ENCODE measurements around the gene DBF4. TPM values are rescaled to one million over a fixed set of nuclear protein-coding genes. Genes with fewer than 3 reads are reported as not detected.
"Not testable (repeated sequence)": the region's sequence is repeated elsewhere in the genome, so short reads cannot be mapped to it uniquely, and the experiment has no call there.

DBF4 gene, protein sequence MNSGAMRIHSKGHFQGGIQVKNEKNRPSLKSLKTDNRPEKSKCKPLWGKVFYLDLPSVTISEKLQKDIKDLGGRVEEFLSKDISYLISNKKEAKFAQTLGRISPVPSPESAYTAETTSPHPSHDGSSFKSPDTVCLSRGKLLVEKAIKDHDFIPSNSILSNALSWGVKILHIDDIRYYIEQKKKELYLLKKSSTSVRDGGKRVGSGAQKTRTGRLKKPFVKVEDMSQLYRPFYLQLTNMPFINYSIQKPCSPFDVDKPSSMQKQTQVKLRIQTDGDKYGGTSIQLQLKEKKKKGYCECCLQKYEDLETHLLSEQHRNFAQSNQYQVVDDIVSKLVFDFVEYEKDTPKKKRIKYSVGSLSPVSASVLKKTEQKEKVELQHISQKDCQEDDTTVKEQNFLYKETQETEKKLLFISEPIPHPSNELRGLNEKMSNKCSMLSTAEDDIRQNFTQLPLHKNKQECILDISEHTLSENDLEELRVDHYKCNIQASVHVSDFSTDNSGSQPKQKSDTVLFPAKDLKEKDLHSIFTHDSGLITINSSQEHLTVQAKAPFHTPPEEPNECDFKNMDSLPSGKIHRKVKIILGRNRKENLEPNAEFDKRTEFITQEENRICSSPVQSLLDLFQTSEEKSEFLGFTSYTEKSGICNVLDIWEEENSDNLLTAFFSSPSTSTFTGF
- polyA plus RNA-seq (ENCODE audit: insufficient read depth in 1 of 5, insufficient read length in 5 of 5, low replicate concordance in 1 of 5), result 10 to 100 TPM; 13.3 to 31.3 (median 18.3) TPM
- long read RNA-seq, donor 1, partial matches to known transcripts, result 0 of 4 reads
- long read RNA-seq, donor 1, other reads (novel, unspliced or antisense), result 0 of 4 reads
- long read RNA-seq, donor 2, partial matches to known transcripts, result 0 of 1 reads
- long read RNA-seq, donor 2, other reads (novel, unspliced or antisense), result 0 of 1 reads
- long read RNA-seq, donor 3, partial matches to known transcripts, result 0 of 2 reads
- long read RNA-seq, donor 3, other reads (novel, unspliced or antisense), result 0 of 2 reads
- long read RNA-seq, donor 4, partial matches to known transcripts, result 0 of 2 reads
- long read RNA-seq, donor 4, other reads (novel, unspliced or antisense), result 0 of 2 reads
- long read RNA-seq, donor 5, partial matches to known transcripts, result 0 of 6 reads
- long read RNA-seq, donor 5, other reads (novel, unspliced or antisense), result 0 of 6 reads
- long read RNA-seq, donor 6, transcript DBF4-201 (12 exons, 3,907 nt), result major isoform, 6 of 8 reads
- long read RNA-seq, donor 6, partial matches to known transcripts, result 0 of 8 reads
- long read RNA-seq, donor 6, other reads (novel, unspliced or antisense), result 0 of 8 reads
- long read RNA-seq, donor 7, partial matches to known transcripts, result 0 of 2 reads
- long read RNA-seq, donor 7, other reads (novel, unspliced or antisense), result 0 of 2 reads
- long read RNA-seq, donor 8, partial matches to known transcripts, result 0 of 1 reads
- long read RNA-seq, donor 8, other reads (novel, unspliced or antisense), result 0 of 1 reads

DNA sequence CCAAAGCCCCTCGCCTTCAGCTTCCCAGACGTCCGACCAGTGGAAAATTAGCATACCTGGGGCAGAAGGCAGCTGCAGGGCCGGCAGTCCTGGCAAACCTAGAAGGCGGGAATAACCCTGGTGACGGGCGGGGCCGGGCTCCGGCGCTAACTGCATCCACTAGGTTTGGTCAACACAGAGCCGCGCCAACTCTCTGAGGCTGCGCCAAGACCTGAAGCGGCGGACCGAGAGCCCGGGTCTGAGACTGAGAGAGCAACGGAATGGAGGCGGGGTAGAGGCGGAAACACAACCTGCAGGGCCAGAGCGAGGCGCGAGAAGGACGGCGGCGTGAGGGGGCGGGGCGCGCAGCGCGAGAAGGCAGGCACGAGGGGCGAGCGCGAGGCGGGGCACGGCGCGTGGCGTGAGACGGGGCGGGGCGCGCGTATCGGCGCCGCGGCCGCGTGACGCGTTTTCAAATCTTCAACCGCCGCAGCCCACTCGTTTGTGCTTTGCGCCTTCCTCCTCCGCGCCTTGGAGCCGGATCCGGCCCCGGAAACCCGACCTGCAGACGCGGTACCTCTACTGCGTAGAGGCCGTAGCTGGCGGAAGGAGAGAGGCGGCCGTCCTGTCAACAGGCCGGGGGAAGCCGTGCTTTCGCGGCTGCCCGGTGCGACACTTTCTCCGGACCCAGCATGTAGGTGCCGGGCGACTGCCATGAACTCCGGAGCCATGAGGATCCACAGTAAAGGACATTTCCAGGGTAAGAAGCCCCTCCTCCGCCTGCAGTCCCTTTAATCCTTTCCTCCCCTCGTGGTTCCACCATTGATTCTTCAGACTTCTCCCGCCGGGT lies at the start of gene DBF4, which contains the start of gene SLC25A40:
DBF4 (plus strand) TSS at position 454 of the 829 bp plus-strand sequence; CDS start at position 694, 240 bp downstream.
SLC25A40 (minus strand) TSS at position 321 of the 829 bp plus-strand sequence. CDS start 17,633 bp downstream, outside the sequence.
- DNase-seq, result peak; percentile 92 to 93

DNA sequence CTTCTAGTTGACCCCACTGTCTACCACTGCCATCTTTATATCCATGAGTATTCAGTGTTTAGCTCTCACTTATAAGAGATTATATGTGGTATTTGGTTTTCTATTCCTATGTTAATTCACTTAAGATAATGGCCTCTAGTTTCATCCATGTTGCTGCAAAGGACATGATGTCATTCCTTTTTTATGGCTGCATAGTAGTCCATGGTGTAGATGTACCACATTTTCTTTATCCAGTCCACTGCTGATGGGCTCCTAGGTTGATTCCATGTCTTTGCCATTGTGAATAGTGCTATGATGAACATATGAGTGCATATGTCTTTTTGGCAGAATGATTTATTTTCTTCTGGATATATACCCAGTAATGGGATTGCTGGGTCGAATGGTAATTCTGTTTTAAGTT lies 47.9 kb upstream of the DBF4 start:
- DNase-seq, result not testable (repeated sequence)

DNA sequence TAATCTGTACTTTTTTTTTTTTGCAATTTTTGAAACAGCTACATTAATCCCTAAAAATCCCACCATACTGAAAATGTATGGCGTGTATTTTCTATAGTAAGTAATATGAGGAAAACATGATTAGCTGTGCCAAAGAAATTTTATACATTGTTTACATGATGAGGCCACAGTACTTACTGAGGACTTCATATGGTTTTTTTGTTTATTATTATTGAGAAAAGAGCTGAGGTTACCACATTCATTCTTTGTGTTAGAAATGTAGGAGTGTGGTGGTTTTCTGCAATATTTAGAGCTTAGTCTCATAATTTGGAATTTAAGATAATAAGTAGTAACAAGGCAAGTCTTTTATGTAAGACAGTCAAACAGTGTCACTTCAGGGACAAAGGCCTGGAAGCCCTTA lies 45.2 kb upstream of the DBF4 start:
- peak in 1 of 2 donors; percentile 2 for DNase-seq

DNA sequence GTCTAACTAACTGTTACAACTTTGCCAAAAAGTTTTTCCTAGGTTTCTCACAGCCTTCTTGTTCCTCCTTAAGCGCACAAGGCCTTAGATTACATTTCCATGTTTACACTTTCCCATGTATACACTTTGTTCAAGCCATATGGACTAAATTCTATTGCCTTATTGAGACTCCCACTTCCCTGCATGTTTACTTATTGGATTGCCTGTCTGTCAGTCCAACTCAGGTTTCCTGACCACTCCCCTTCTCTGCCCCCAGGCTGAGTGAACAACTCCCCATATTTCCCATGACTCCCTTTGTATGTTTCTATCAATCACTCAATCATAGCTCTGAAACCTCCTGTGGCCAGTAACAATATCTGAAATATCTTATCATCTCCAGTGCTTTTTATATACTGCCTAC lies 43.2 kb upstream of the DBF4 start:
- DNase-seq, result no peak

DNA sequence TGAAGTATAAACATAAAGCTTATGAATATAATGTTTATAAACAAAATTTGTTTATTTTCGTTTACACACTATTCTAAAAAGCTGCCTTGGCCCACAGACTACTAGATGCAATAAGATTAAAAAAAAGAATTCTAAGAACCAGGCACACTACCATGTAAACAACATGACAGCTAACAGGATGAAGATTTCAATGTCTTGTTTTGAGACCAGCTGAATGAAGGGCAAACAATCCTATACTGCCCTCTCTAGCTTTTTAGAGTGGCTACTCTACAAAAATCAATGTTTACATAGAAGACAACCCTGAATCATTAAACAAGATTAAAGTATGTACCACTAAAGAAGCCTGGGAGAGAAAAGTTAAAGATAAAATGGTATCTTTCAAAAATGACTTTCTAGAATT lies 38.7 kb upstream of the DBF4 start:
- DNase-seq, result peak; percentile 2 to 13

DNA sequence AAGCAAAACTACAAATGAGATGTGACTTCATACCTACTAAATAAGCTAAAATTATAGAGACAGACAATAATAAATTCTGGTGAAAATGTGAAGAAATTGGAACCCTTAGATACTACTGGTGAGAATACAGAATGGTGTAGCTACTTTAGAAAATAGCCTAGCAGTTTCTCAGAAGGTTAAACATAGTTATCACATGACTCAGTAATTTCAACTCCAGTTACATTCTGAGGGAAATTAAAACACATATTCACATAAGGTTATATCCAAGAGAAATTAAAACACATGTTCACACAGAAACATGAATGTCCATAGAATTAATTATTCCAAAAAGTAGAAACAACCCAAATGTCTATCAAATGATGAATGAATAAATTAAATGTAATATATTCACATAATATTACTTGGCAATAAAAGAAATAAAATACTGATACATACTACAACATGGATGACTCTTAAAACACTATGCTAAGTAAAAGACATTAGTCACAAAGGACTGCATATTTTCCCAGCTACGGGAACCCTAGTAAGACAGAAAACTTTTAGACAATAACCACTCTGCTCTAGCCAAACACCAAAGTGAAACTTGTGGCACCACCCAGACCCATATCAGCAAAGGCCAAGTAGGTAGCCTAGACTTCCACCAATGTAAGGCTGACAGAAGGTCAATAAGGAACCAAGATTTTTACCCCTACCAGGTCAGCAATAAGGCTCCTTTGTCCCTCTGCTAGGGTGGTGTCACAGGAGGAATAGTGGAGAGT lies 25.3 kb upstream of the DBF4 start:
- DNase-seq, result no peak

DNA sequence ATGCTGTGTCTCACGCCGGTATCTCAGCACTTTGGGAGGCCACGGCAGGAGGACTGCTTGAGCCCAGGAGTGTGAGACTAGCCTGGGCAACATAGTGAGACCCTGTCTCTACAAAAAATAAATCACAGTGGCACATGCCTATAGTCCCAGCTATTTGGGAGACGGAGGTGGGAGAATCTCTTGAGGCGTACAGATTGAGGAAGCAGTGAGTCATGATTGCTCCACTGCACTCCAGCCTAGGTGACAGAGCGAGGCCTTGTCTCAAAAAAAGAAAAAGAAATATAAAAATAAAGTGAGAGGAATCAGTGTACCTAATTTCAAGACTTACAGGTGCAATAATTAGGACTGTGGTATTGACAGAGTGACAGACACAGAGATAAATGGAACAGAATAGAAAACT lies 24.0 kb upstream of the DBF4 start:
- DNase-seq, result no peak

DNA sequence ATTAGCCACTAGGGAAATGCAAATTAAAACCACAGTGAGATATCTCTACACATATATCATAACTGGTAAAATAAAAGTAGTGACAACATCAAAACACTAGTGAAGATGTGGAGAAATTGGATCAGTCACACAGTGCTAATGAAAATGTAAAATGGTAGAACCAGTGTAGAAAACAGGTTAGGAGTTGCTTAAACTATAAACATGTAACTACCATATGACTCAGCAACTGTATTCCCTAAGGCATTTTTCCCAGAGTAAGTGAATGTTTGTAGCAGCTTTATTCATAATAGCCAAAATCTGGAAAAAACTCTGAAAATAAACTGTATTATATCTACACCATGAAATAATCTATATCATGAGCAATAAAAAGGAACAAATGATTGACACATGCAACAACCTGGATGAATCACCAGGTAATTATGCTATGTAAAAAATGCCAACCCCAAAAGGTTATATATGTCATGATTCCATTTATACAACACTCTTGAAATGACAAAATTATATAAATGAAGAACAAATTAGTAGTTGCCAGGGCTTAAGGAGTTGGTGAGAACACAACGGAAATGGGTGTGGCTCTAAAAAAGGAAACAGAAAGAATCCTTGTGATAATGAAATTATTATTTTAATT lies 22.9 kb upstream of the DBF4 start:
- no peak for DNase-seq

DNA sequence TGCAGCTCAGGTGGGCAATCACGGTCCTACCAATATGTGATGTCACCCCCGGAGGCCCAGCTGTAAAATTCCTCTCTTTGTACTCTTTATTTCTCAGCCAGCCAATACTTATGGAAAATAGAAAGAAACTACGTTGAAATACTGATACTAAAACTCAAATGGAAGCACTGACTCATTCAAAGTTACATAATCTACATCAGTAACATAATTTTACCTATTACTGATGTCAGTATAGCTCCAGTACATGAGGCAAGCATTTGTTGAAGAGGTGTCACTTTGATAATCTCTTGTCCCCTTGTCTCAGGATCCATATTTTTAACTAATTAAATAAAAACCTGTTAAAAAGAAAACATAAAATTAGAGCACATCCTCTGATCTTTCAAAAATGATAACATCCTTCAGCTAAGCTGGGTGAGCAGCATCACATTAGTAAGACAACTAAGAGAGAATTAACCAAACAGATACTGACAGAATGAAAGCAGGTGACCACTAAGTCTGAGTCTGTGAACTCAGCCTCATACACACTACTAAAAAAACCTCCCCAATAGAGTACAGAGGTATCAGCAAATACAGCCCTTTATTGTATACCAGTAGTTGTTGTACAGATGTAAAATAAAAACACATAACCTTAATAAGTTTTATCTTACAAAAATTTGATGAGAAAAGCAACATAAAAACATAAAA lies 17.7 kb upstream of the DBF4 start:
- no peak for DNase-seq

DNA sequence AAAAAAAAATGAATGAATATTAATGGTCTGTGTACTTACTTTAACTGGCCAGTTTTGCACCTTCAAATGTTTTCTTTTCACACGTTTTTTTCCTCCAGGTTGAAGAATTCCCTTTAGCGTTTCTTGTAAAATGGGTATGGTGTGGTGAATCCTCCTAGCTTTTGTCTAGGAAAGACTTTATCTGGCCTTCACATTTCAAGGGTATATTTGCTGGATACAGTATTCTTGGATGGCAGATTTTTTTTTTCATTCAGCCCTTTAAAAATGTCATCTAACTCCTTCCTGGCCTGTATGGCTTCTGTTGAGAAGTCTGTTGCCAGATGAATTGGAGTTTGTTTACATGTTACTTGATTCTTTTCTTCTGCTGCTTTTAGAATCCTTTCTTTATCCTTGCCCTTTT lies 10.2 kb upstream of the DBF4 start:
- DNase-seq, result no peak

DNA sequence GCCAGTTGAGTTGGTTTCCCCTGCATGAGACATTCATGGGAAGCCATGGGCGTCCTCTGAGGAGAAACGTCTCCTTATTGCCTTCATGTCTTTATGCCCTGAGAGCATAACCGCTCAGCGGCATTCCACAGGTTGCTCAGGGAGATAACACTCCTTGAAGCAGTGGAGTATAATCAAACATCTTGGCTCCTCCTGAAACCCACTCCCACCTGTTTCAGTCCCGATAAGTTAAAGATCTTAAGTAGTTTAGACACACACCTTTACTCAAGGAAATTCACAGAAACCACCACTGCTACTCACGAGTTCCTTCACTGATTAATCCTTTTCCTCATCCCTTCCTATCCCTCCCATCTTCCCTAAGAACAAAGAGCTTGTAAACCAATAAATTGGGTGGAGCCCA lies 9.8 kb upstream of the DBF4 start:
- not testable (repeated sequence) for DNase-seq

DNA sequence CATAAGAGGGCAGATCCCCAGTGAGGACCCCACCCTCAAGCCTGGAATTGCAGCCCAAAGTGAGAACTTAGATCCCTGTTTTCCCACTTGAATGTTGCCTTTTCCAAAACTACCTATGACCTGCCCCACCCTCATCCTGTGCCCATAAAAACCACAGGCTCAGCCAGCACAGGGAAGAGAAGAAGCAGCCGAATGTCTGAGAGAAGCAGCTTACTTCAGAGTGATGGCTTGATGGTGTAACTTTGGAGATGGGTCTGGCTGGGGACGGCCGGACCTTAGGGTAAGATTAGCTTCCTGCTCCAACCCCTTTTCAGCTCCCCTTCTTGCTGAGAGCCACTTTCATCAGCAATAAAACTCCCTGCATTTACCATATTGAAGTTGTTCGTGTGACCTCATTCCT lies 5.8 kb upstream of the DBF4 start:
- no peak for DNase-seq

DNA sequence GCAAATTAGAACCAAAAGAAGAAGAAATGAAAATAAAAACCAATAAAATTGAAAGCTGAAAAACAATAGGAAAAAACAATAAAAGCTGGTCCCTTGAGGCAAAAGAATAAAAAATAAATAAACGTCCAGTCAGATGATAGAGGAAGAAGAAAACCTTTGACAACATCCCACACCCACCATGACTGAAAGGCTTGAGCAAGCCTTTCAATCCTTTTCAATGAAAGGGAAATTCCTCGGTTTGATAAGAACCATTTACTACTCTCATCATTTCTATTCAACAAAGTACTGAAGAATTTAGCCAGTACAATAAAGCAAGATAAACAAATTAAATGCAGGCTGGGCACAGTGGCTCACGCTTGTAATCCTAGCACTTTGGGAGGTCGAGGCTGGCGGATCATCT lies 3.9 kb upstream of the DBF4 start:
- no peak for DNase-seq

DNA sequence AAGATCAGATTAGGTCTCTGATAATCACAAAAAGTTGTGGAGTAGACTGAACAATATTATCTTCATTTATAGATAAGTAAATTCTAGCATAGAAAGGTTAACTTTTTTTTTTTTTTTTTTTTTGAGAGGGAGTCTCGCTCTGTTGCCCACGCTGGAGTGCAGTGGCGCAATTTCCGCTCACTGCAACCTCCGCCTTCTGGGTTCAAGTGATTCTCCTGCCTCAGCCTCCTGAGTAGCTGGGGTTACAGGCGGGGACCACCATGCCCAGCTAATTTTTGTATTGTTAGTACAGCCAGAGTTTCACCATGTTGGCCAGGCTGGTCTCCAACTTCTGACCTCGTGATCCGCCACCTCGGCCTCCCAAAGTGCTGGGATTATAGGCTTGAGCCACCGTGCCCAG lies 3.0 kb upstream of the DBF4 start:
- DNase-seq, result not testable (repeated sequence)

DNA sequence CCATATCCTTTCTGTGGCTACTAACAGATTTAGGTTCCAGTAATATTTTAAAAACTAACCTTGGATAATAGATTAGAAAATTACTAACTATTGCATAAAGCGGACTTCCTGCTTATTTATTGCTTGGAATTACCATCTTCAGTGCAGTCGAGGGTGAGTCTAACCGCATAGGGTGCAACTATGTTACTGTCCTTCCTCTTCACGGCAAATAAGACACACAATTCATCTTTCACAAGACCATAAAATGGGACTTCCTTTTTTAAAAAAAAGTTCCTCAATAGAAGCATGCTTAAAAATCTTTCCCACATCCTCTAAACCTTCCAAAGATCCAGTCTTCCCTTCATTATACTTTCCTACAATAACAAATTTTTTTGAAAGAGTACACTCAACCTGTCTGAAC lies 2.2 kb upstream of the DBF4 start:
- no peak for DNase-seq

DNA sequence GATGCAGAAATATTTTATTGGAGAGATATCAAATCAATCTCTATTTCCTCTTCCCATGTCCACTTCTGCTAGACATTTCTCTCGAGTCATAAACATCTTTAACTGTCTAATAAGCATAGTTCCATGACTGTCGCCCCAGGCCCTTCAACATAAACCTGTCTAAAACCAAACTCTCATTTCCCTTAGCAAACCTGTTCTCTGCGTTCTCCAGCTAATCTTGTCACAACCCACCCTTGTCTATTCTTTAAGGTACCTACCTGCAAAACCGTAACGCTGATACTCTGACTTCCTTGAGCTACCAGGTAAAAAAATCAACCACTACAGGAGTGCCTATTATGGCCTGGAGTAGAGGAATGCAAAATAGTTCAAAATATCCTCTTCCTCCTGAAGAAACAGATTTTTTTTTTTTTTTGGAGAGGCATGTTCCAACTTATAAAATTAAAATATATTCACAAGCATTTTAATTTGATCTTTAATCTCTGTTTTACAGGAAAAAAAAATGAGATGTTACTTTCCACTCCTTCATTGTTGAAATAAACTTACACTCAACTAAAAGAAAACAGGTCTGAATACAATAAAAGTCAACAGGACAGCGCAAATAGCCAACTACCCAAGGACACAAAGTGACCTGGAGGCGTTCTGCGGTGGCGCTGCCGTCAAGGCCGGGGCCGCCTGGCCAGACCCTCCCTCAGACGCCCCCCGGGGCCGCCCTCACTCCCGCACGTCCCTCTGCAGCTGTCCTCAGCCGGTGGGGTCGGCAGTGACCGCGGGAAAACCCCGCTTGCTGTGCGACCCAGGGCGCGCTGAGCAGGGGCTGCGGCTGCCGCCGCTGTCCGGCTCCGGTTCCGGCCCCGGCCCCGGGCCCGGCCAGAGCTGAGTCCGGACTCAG lies 898 bp upstream of the DBF4 start:
- DNase-seq, result no peak

DNA sequence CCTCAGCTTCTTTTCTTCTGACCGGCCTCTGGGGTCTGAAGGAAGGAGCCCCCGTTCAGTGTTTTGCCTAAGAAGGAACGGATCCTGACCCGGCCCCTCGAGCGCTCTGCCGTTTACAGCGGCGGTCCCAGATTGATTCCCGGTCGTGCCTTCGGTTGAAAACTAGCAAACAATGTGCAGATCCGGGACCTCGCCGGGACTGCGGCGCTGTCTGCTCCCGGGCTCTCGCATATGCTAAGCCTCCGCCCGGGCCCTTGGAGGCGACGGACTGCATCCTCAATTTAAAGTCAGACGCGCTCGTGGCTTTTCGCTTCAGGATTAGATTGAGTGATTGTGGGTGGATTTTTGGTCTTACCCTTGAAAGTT lies 559 bp downstream of the DBF4 start:
- DNase-seq, result peak; percentile 57 to 66
